GM18526 (cell line): Measurements from ENCODE around the gene TMSB4X.

Experiments
- POLR2A ChIP-seq: IDR thresholded peaks from 3 replicates; pipeline ENCODE4 v1.6.1; 2011; ENCODE audit not compliant: insufficient read length; ENCODE audit errors: extremely low read depth

The TMSB4X gene

DNA sequence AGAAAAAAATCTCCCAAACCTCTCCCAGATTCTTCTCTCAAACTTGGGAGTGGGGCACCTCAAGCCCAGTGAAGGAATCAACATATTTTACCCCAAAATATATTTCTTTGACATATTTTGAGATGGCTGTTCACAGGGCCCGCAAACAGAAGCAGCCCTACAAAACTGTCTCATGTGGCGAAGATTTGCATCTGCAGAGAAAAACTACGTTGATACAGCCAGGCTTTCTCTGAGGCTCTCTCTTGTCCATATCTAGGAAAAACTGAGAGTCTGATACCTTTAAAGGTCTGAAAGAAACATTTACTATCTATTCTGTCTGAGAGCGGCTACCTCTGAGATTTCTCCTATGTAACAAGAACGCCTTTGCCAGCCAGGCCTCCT, 23.3 kb upstream of the TMSB4X start:
- TF ChIP-seq POLR2A, result no peak

- no peak for TF ChIP-seq POLR2A
Measured at GRCh38 chrX:12953420-12953819, 21.5 kb upstream of the TMSB4X start.

GRCh38 chrX:12954376-12954775, 20.5 kb upstream of the TMSB4X start:
- TF ChIP-seq POLR2A, result no peak

GRCh38 chrX:12954981-12955380, 19.9 kb upstream of the TMSB4X start:
- TF ChIP-seq POLR2A, result no peak

DNA sequence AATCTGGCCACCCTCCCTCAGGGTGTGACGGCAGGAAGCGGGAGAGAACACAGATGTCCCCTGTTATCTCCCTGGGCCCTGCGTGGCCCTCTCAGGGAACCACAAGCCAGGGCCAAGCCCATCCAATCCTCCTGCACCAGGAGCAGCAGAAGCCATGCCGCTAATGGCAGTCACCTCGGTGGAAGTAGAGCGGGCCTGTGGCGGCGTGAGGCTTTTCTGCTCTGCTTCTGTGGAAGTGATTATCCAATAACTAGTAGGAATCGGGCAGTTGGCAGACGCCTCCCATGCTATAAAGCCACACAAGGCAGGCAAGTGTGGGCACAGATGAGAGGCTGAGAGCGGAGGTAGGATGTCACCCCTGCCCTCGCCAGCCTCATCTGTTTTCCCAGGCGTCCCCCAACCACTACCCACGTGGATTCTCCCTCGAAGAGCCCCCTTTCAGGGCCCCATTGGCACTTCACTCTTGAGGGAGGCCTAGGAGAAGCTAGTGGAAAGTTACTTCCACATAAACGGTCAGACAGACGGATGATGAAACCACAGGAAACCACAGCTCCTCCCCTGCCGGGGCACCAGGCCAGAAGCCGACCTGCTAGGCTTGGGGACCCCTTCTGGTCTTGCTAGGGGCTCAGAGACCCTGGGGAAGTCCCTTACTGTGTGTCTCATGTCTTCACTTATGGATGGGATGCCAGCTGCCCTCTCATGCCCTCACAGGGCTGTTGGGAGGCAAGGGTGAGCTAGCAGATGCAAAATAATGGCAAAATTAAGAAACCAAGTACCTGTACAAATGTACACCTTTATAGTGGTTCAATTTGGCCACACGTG, 18.8 kb upstream of the TMSB4X start:
- TF ChIP-seq POLR2A, result no peak

GRCh38 chrX:12956704-12957534, 18.0 kb upstream of the TMSB4X start:
- peak; percentile 16 for TF ChIP-seq POLR2A

- peak; percentile 7 for TF ChIP-seq POLR2A
Measured at GRCh38 chrX:12958059-12958458, 16.9 kb upstream of the TMSB4X start.

- TF ChIP-seq POLR2A, result no peak
Measured at GRCh38 chrX:12958461-12958860, 16.4 kb upstream of the TMSB4X start.

GRCh38 chrX:12961196-12961718, 13.7 kb upstream of the TMSB4X start:
- no peak for TF ChIP-seq POLR2A

DNA sequence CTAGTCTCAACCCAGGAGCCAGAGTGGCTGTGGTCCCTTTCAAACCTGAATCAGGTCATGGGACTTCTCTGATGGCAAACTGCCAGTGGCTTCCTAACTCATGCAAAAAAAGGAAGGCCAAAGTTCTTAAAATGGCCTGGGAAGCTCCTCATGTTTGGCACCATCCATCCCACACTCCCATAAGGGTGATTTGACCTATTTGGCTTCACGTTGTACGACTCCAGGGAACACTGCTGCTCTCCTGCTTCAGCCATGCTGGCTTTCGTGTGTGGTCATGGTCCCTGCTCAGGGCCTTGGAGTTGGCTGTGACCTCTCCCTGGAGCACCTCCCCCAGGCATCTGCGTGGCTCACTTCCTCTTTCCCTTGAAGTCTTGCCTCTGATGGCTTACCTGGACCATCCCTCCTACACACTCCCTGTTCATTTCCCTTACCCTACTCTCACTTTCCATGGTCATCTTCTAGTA, 12.8 kb upstream of the TMSB4X start:
- no peak for TF ChIP-seq POLR2A

- TF ChIP-seq POLR2A, result no peak
Measured at GRCh38 chrX:12965131-12965940, 9.6 kb upstream of the TMSB4X start.

GRCh38 chrX:12966151-12966550, 8.8 kb upstream of the TMSB4X start:
- no peak for TF ChIP-seq POLR2A

GRCh38 chrX:12967711-12968465, 7.0 kb upstream of the TMSB4X start:
- TF ChIP-seq POLR2A, result no peak

DNA sequence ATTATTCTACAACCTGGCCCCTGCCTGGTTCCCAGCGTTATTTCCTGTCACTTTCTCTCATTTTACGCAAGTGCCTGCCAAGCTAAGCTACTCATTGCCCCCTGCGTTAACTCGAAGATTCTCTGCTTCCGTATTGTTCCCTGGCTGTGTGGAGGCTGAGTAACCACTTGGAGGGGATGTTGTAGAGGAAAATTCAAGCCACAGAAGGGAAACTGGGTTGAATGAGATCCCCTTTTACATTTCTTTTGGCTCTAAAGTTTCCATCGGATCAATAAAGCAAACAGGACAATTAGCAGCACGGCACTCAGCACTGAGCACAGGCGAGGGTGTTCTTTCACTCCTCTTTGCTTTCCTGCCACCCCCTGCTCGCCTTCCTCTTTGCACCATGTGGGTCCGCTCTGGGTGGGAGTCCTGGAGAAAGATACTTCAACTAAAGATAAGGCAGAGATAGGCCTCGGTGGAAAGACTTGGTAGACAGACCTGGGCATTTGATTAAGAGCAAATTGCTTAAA, 4.2 kb upstream of the TMSB4X start:
- TF ChIP-seq POLR2A, result no peak
